ENCODE data around the gene HDAC4. TPM values are rescaled to one million over a fixed set of nuclear protein-coding genes. Genes with fewer than 3 reads are reported as not detected.

Gene HDAC4
- total RNA-seq, 1 donor from 2014 or later, result 34.4 TPM

- peak; percentile 51 for DNase-seq (ENCODE audit: low spot score)
- intact Hi-C loops (cut with DNase I), result no loop called here
Measured at GRCh38 chr2:239165206-239165831, 235.5 kb downstream of the HDAC4 start.

GRCh38 chr2:239164335-239164871, 236.4 kb downstream of the HDAC4 start:
- peak; percentile 47 for DNase-seq (ENCODE audit: low spot score)
- intact Hi-C loops (cut with DNase I), result no loop called here

- peak; percentile 43 for DNase-seq (ENCODE audit: low spot score)
Measured at GRCh38 chr2:239163688-239164334, 237.0 kb downstream of the HDAC4 start.

GRCh38 chr2:239162976-239163687, 237.7 kb downstream of the HDAC4 start:
- peak; percentile 31 for DNase-seq (ENCODE audit: low spot score)
- intact Hi-C loops (cut with DNase I), result no loop called here

More at GRCh38 chr2:239163688-239164334, 237.0 kb downstream of the HDAC4 start:
- intact Hi-C loops (cut with DNase I), result no loop called here

- DNase-seq (ENCODE audit: low spot score), result peak; percentile 55
- intact Hi-C loops (cut with DNase I), result no loop called here
Measured at GRCh38 chr2:239162141-239162821, 238.5 kb downstream of the HDAC4 start.

GRCh38 chr2:239161711-239162140, 239.1 kb downstream of the HDAC4 start:
- intact Hi-C loops (cut with DNase I), result no loop called here
- DNase-seq (ENCODE audit: low spot score), result peak; percentile 51

GRCh38 chr2:239160226-239161143, 240.3 kb downstream of the HDAC4 start:
- intact Hi-C loops (cut with DNase I), result no loop called here
- DNase-seq (ENCODE audit: low spot score), result peak; percentile 60

- intact Hi-C loops (cut with DNase I), result no loop called here
- peak; percentile 46 for DNase-seq (ENCODE audit: low spot score)
Measured at GRCh38 chr2:239159476-239159911, 241.3 kb downstream of the HDAC4 start.

- intact Hi-C loops (cut with DNase I), result no loop called here
- DNase-seq (ENCODE audit: low spot score), result peak; percentile 47
Measured at GRCh38 chr2:239158641-239159475, 242.0 kb downstream of the HDAC4 start.

- DNase-seq (ENCODE audit: low spot score), result peak; percentile 70
- intact Hi-C loops (cut with DNase I), result no loop called here
Measured at GRCh38 chr2:239157771-239158170, 243.0 kb downstream of the HDAC4 start.

GRCh38 chr2:239157269-239157668, 243.6 kb downstream of the HDAC4 start:
- intact Hi-C loops (cut with DNase I), result no loop called here
- peak; percentile 43 for DNase-seq (ENCODE audit: low spot score)

GRCh38 chr2:239156516-239157265, 244.1 kb downstream of the HDAC4 start:
- DNase-seq (ENCODE audit: low spot score), result peak; percentile 64
- intact Hi-C loops (cut with DNase I), result no loop called here

- peak; percentile 62 for DNase-seq (ENCODE audit: low spot score)
- intact Hi-C loops (cut with DNase I), result no loop called here
Measured at GRCh38 chr2:239155806-239156480, 244.9 kb downstream of the HDAC4 start.

GRCh38 chr2:239154971-239155805, 245.6 kb downstream of the HDAC4 start:
- intact Hi-C loops (cut with DNase I), result no loop called here
- DNase-seq (ENCODE audit: low spot score), result peak; percentile 58

GRCh38 chr2:239153806-239154591, 246.8 kb downstream of the HDAC4 start:
- peak; percentile 73 for DNase-seq (ENCODE audit: low spot score)
- intact Hi-C loops (cut with DNase I), result no loop called here
